ENCODE measurements around the gene CYB5R4.
"Not testable (repeated sequence)": the region's sequence is repeated elsewhere in the genome, so short reads cannot be mapped to it uniquely, and the experiment has no call there.

Gene CYB5R4

GRCh38 chr6:83907623-83908390 lies 48.3 kb downstream of the CYB5R4 start:
- DNase-seq: not testable (repeated sequence)

DNA sequence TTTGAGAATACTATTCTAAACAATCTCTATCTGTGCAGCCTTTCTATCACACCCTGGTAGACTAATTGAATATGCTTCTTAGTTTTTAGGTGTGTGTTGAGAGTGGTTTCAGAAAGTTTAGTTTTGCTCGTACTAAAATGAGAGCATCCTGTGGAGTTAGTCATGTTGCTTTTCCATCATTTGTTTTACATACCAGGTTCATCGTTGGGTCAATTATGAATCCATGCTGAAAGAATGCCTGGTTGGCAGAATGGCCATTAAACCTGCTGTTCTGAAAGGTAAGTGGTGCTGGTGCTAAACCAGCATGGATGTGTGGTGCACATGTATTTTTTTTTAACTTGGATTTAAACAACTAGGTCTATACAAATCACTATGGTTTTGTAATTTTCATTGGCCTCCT lies 49.3 kb downstream of the CYB5R4 start:
- DNase-seq: no peak

DNA sequence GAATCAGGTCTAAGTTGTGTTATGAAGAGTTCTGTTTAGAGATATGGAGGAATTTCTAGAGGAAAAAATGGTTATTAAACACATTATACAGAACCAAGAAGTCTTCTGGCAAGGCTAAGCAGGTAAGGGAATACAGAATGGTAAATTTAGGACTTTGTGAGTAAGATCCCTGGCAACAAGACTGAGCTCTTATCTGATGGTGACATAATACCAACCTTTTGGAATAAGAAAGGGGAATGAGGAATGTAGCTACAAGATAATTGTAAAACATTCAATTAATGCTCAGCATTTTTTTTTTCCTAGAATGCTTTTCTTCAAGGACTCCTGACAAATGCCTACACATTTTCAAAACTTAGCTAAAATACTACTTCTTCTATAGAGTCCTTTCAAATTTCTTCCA lies 51.8 kb downstream of the CYB5R4 start:
- DNase-seq: no peak

DNA sequence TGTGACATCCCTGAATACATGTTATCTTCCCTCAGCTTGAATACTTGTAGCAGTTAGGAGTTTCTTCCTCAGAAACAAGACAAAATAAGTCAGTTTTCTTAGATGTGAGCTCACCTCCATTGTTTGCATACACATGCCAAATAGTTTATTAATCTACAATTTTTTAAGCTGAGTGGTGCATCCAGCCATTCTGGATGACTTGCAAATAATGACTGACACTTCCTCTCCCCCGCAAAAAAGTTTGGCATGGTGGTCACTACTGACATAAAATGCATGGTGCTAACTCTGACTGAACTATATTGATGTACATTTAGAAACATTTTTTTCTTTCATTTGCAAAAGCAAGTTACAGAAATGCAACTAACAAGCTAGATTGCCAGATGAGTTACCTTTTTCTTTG lies 55.5 kb downstream of the CYB5R4 start:
- no peak for DNase-seq

GRCh38 chr6:83917001-83917400 lies 57.5 kb downstream of the CYB5R4 start:
- DNase-seq: no peak

DNA sequence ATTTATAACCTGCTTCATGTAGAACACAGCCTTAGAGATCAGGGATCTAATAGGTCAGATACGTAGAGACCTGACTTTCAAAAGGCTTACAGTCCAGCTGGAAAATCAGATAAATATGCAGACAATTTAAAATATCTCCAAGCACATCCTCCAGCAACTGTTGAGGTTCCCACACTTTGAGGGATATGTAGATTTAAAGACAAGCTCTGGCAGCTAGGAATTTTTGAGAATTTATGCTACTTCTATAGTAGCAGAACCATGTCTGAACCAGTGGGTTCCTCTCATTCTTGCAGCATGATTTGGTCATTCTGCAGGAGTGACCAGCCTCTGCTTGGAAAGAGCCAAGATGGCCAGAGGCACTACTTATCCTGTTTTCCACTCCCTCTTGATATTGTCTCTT lies 60.5 kb downstream of the CYB5R4 start:
- no peak for DNase-seq

DNA sequence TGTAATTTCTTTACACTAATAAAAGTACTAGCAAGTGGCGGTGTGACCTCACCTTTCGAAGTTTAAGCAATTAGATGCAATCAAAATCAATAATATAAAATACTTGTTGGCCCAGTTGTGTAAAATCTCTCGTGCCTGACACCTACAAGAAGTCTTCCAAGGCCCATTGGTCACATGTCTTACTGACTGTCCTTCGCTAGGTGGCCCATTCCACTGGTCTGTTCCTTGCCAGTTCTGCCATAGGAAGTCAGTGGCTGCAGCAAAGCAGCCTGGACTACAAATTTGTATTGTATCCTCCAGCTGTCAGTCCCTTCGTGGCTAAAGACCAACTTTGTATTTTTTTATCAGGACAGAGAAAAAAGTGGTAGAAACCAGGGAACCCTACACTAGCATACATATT lies 61.8 kb downstream of the CYB5R4 start:
- DNase-seq: no peak

DNA sequence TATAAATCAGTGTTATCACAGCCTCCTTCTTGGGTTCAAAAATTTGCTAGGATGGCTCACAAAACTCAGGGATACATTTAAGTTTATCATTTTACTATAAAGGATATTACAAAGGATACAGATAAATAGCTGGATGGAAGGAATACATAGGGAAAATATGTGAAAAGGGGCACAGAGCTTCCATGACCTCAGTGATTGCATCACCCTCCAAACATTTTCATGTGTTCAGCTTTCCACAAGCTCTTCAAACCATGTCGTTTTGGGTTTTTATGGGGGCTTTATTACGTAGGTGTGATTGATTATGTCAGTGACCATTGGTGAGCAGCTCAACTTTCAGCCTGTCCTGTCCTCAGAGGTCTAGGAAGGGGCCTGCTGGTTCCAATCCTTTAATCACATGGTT lies 68.0 kb downstream of the CYB5R4 start:
- no peak for DNase-seq

- no peak for DNase-seq
Measured at GRCh38 chr6:83928286-83928685, 68.8 kb downstream of the CYB5R4 start.

DNA sequence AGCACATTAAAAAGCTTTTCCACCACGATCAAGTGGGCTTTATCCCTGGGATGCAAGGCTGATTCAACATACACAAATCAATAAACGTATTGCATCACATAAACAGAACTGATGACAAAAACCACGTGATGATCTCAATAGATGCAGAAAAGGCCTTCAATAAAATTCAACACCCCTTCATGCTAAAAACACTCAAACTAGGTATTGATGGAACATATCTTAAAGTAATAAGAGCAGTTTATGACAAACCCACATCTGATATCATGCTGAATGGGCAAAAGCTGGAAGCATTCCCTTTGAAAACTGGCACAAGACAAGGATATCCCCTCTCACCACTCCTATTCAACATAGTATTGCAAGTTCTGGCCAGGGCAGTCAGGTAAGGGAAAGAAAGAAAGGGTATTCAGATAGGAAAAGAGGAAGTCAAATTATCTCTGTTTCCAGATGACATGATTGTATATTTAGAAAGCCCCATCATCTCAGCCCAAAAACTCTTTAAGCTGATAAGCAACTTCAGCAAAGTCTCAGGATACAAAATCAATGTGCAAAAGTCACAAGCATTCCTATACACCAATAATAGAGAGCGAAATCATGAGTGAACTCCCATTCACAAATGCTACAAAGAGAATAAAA lies 86.8 kb downstream of the CYB5R4 start:
- DNase-seq: not testable (repeated sequence)

DNA sequence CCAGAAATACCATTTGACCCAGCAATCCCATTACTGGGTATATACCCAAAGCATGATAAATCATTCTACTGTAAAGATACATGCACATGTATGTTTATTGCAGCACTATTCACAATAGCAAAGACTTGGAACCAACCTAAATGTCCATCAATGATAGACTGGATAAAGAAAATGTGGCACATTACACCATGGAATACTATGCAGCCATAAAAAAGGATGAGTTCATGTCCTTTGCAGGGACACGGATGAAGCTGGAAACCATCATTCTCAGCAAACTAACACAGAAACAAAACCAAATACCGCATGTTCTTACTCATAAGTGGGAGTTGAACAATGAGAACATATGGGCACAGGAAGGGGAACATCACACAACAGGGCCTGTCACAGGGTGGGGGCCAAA lies 88.5 kb downstream of the CYB5R4 start:
- DNase-seq: not testable (repeated sequence)

GRCh38 chr6:83948851-83949250 lies 89.4 kb downstream of the CYB5R4 start:
- no peak for DNase-seq

GRCh38 chr6:83951423-83951822 lies 91.9 kb downstream of the CYB5R4 start:
- not testable (repeated sequence) for DNase-seq

- no peak for DNase-seq
Measured at GRCh38 chr6:83952830-83953229, 93.3 kb downstream of the CYB5R4 start.

DNA sequence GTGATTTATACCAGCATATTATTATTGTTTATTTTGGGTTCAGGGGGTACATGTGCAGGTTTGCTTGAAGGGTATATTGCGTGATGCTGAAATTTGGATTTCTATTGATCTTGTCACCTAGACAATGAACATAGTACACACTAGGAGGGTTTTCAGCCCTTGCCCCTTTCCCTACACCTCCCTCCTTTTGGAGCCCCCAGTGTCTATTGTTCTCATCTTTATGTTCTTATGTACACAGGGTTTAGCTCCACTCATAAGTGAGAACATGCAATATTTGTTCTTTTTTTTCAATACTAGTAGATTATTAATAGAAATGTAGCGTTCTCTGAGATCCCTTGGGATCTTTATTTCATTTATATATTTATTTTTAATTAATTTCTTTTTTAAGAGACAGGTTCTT lies 94.9 kb downstream of the CYB5R4 start:
- no peak for DNase-seq

DNA sequence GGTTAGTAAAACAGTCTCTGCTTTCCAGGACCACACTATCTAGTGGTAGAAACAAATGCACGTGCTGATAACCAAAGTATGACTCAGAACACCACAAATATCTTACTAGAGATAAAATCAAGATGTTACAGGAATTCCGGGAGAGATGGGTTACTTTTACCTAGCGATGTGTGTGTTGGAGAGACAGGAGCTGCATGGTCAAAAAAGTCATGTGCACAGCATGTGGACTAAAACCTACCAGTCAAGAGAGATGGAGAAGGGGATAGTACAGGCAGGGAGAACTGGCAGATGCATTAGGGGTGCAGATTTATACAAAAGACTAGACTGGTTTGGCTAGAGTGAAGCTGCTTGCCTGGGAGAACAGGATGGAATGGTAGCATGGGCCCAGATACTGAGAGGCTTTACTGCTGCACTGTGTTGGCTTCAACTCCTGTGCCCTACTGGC lies 98.8 kb downstream of the CYB5R4 start:
- DNase-seq: no peak

GRCh38 chr6:83960664-83961063 lies 101.2 kb downstream of the CYB5R4 start:
- no peak for DNase-seq

DNA sequence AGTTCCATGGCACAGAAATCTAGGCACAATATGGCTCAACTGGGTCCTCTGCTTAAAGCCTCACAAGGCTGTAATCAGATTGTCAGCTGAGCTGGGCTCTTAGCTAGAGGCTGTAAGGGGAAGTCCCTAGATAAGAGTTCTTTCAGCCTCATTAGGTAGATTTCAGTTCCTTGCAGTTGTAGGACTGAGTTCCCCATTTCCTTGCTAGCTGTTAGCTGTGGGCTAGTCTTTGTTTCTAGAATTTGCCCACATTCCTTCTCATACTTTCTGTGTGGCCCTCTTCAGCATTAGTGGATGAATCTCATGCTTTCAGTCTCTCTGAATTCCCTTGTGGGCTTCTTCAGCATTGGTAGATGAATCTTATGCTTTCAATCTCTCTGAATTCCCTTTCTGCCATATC lies 103.1 kb downstream of the CYB5R4 start:
- no peak for DNase-seq

DNA sequence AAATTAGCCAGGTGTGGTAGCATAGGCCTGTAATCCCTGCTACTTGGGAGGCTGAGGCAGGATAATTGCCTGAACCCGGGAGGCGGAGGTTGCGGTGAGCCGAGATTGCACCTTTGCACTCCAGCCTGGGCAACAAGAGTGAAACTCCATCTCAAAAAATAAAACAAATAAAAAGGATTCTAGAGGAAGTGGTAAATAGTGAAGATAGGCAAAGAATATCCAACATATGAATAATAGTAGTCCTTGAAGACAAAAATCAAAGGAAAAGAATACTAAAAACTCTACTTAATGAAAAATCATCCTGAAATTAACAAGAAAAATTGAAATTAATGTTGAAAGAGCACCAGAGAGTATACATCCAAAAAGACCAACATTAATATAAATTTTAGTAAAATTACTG lies 107.0 kb downstream of the CYB5R4 start:
- no peak for DNase-seq

DNA sequence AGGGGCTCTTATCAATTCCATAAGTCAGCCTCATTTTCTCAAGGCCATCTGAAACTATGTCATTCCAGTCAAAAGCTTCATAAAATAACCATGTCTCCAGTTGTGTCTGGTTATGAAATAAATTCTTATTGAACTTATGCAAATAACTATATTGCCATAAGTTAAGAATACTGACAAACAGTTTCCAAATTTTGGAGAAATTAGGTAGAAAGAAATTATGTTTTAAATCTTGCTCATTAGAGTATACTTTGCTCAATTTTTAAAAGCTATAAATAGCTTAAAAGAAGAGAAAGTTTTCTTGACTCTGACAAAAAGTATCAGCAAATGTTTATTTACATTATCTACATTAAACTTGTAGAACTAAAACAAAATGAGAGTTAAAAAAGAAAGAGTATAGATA lies 111.1 kb downstream of the CYB5R4 start:
- no peak for DNase-seq

DNA sequence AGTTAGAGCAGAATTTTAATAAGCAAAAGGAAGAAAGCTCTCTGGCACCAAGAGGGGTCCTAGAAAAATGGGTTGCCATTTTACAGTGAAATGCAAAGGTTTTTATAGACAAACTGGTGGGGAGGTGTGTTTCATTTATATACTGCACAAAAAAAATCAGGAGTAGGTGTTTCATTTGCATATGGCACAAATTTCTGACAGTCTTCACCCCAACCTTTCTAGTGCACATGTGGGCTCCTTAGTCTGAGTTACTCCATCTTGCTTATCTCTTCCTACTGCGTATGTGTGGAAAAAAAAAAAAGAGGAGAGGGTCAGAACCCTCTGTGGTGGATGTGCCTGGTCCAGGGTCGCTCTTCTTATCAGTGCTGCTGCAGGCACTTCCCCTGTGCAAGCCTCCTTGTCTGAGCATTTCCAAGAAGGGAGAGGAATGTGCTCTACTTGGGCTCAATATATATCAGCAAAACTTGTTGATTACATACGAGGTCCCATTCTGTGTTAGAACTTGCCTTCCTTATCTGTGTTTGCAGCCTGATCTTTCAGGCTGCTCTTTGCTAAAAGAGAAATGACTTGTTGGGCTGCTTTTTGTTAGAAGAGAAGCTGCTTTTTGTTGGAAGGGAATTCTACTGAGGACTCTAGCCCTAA lies 115.0 kb downstream of the CYB5R4 start:
- no peak for DNase-seq

DNA sequence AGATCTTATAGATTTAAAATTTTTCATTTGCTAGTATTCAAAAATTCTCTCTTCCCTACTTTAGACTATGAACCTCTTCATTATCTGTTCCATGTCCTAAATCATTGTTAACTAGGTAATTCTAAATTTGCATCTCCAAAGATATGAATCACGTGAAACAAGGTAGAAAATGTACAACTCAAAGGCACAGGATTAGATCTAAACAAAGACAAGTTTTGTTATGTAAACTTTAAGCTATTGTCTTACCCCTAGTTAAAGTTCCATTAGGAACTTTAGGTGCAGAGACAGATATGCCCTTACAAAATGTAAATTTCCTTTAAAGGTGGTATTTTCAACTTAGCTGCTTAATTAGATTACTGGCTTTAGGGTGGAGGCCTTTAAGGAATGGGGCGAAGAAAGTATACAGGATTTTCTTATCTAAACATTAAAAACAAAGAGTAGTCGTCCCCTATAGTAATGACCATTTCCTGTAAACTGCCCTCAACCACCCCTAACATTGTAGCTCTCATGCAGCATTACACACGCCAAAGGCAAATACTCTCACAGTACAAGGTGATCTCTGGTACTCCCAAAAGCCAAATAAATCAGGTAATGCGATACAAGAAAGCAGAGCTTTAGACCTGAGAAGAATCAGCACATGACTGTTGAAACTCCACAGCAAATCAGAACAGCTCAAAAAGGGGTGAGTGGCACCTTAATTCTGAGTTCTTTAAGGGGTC lies 116.7 kb downstream of the CYB5R4 start:
- no peak for DNase-seq
